Measurements from ENCODE around the gene RGS19.

The RGS19 gene

DNA sequence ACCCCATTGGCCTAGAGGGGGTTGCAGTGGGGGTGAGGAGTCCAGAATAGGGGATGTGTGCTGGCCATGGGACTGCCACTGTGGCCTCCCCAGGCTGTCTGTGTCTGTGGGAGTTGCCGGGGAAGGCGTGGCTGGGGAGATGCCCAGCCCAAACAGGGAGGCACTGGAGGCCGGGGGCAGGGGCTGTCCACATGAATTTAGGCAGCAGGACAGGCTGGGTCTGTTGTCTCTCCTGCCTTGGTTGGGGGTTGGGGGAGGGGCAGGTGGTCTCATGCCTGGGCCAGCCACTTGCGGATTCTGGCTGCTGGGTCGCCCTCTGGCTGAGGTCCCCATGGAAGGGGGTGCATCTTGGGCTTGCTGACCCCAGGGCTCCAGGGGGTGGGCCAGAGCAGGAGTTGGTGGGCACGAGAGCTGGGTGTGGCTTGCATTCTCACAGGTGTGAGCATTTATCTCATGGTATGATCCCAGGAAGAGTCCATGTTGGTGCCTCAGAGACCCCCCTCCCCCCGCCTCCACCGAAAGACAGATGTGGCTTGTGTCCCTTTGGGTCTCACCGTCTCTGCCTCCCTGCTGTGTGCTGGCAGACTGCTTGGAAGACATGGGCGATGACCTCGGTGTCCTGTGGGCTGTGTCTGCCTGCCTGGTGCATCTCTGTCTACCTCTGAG, 33.8 kb downstream of the RGS19 start:
- Histone ChIP-seq H3K27ac (no peak overlapping the region), H4K20me1 (ENCODE audit: insufficient read depth) (no peaks in the 10 kb centered on the region), H3K36me3 (ENCODE audit: insufficient read depth) (no peaks in the 10 kb centered on the region), H3K9ac (no peak overlapping the region), H3K4me2 (no peak overlapping the region), H3K79me2 (ENCODE audit: insufficient read depth, low read depth) (no peaks in the 10 kb centered on the region), H3K4me1 (ENCODE audit: low read depth, poor library complexity, severe bottlenecking) (peaks cover 3% of the 10 kb centered on the region), H2AFZ (ENCODE audit: low read depth) (no peak overlapping the region), H3K27me3 (ENCODE audit: insufficient read depth, low read depth) (peaks cover 79% of the 10 kb centered on the region), H3K4me3 (IDR thresholded peaks at IDR 0.05; ENCODE audit: insufficient read depth, low read depth, low read length) (no peak overlapping the region)
- TF ChIP-seq, protein P1, sequence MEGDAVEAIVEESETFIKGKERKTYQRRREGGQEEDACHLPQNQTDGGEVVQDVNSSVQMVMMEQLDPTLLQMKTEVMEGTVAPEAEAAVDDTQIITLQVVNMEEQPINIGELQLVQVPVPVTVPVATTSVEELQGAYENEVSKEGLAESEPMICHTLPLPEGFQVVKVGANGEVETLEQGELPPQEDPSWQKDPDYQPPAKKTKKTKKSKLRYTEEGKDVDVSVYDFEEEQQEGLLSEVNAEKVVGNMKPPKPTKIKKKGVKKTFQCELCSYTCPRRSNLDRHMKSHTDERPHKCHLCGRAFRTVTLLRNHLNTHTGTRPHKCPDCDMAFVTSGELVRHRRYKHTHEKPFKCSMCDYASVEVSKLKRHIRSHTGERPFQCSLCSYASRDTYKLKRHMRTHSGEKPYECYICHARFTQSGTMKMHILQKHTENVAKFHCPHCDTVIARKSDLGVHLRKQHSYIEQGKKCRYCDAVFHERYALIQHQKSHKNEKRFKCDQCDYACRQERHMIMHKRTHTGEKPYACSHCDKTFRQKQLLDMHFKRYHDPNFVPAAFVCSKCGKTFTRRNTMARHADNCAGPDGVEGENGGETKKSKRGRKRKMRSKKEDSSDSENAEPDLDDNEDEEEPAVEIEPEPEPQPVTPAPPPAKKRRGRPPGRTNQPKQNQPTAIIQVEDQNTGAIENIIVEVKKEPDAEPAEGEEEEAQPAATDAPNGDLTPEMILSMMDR (conservative IDR thresholded peaks at IDR 0.05; ENCODE audit: low read depth, low read length) = no peak

DNA sequence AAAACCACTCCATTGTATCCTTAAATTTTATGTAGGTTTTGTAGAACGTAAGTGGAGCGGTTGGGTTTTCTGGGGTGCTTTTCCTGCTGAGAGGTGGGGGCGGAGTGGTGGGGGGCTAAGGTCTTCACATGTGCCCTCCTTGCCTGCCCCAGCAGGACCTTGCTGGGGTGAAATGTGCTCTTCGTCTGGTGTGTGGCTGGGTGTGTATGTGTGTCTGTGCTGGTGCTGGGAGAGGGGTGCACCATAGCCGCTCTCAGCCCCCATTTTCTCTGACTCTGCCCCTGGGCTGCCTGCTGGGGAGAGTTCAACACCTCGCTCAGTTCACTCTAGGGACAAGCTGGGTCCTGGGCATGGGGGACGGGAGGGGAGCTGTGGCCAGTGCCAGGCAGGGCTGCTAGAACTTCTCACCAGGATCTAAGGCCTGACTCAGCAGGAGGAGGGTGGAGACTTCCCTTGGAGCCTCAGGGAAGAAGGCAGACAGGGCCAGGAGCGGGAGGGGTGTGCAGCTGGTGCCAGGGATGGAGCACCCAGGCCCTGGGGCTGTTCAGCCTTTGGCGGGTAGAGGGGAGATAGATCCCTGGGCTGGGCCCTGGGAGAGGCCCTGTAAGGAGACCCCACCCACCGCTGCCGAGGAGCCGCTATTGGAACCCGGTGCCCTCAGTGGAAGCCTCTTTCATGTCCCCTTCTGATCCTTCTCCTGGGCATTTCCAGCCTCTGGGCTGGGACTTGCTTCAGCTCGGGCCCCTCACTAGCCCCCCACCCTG, 34.7 kb downstream of the RGS19 start:
- H3K9ac ChIP-seq = no peak overlapping the region
- H3K27ac ChIP-seq = no peak overlapping the region
- TF ChIP-seq, protein P1 (conservative IDR thresholded peaks at IDR 0.05; ENCODE audit: low read depth, low read length) = no peak
- H3K27me3 ChIP-seq (ENCODE audit: insufficient read depth, low read depth) = peaks cover 76% of the 10 kb centered on the region
- H3K36me3 ChIP-seq (ENCODE audit: insufficient read depth) = no peaks in the 10 kb centered on the region
- no peaks in the 10 kb centered on the region for H4K20me1 ChIP-seq (ENCODE audit: insufficient read depth)
- H3K4me3 ChIP-seq (IDR thresholded peaks at IDR 0.05; ENCODE audit: insufficient read depth, low read depth, low read length) = no peak overlapping the region
- no peak overlapping the region for H3K4me2 ChIP-seq
- H2AFZ ChIP-seq (ENCODE audit: low read depth) = no peak overlapping the region
- H3K79me2 ChIP-seq (ENCODE audit: insufficient read depth, low read depth) = no peaks in the 10 kb centered on the region
- H3K4me1 ChIP-seq (ENCODE audit: low read depth, poor library complexity, severe bottlenecking) = peaks cover 3% of the 10 kb centered on the region

DNA sequence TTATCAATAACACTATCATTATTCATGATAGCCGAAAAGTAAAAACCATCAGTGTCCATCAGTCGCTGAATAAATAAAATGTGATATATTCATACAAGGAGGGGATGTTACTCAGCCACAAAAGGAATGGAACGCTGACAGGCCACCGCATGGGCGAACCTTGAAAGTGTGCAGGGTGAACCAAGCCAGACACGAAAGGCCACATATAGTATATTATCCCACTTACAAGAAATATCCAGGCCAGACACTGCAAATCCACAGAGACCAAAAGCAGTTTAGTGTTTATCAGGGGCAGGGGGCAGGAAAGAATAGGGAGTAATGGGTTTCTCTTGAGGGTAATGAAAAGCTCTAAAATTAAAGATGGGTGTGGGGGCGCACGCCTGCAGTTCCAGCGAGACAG, 35.5 kb downstream of the RGS19 start:
- H2AFZ ChIP-seq (ENCODE audit: low read depth) = no peak overlapping the region
- no peaks in the 10 kb centered on the region for H4K20me1 ChIP-seq (ENCODE audit: insufficient read depth)
- no peak overlapping the region for H3K27ac ChIP-seq
- peaks cover 82% of the 10 kb centered on the region for H3K27me3 ChIP-seq (ENCODE audit: insufficient read depth, low read depth)
- H3K4me1 ChIP-seq (ENCODE audit: low read depth, poor library complexity, severe bottlenecking) = peaks cover 9% of the 10 kb centered on the region
- no peaks in the 10 kb centered on the region for H3K36me3 ChIP-seq (ENCODE audit: insufficient read depth)
- no peak overlapping the region for H3K4me3 ChIP-seq (IDR thresholded peaks at IDR 0.05; ENCODE audit: insufficient read depth, low read depth, low read length)
- no peak overlapping the region for H3K9ac ChIP-seq
- no peak overlapping the region for H3K4me2 ChIP-seq
- H3K79me2 ChIP-seq (ENCODE audit: insufficient read depth, low read depth) = no peaks in the 10 kb centered on the region
- TF ChIP-seq, protein P1 (conservative IDR thresholded peaks at IDR 0.05; ENCODE audit: low read depth, low read length) = no peak

DNA sequence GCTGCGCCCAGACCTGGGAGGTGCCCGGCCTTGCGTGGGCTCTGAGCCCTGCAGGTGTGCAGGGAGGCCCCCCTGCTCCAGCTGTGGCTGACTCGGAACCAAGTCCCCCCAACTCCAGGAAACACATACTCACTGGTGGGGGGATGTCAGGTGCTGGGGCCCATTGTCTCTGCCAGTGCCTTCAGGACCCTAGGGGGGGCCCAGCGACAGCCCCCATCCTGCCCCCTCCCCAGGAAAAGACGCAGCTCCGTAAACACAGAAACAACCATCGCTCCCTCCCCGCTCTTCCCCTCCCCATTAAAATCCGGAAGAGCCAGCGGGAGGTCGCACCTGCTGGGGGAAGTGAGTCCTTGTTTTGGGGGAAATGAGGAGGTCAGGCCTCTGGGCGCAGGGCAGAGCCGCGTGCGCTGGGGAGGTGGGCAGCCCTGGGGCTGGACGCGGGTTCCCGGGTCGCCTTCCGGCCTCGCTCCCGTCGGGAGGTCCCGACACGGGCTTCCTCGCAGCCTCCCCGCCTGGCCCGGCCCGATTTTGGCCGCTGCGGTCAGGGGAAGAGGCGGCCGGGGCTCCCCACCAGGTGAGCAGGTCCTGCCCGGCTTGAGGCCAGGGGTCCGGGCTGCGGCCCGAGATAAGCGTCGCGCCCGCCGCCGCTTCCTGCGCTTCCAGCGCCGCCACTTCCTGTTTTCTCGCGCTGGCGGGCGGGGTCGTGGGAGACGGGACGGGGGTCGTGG, 37.1 kb downstream of the RGS19 start:
- Histone ChIP-seq H3K9ac (peak overlapping the region; percentile 61; the same call in 1 of the 2 replicates), H3K4me1 (ENCODE audit: low read depth, poor library complexity, severe bottlenecking) (peaks cover 15% of the 10 kb centered on the region), H3K36me3 (ENCODE audit: insufficient read depth) (no peaks in the 10 kb centered on the region), H4K20me1 (ENCODE audit: insufficient read depth) (no peaks in the 10 kb centered on the region), H3K27me3 (ENCODE audit: insufficient read depth, low read depth) (peaks cover 85% of the 10 kb centered on the region), H2AFZ (ENCODE audit: low read depth) (peak overlapping the region; percentile 88), H3K4me2 (peak overlapping the region; percentile 68), H3K4me3 (IDR thresholded peaks at IDR 0.05; ENCODE audit: insufficient read depth, low read depth, low read length) (no peak overlapping the region), H3K27ac (no peak overlapping the region), H3K79me2 (ENCODE audit: insufficient read depth, low read depth) (no peaks in the 10 kb centered on the region)
- TF ChIP-seq, protein P1 (conservative IDR thresholded peaks at IDR 0.05; ENCODE audit: low read depth, low read length) = no peak

Data from KMS-11 (cell line).